H1 (cell line): ENCODE measurements around the gene USP37. TPM values are rescaled to one million over a fixed set of nuclear protein-coding genes. Genes with fewer than 3 reads are reported as not detected.

Source experiments
- SIN3A ChIP-seq, 2 experiments: IDR thresholded peaks in 1 of 2; conservative IDR thresholded peaks in 1 of 2; 2 replicates each; pipeline ENCODE4 v1.6.1; 2011 to 2012; ENCODE audit warnings: low read length in 2 of 2, improper control_type of control experiment in 1 of 2, low read depth in 1 of 2, mild to moderate bottlenecking in 1 of 2
- ZNF274 ChIP-seq: IDR thresholded peaks from 2 replicates; pipeline ENCODE4 v1.7.0; 2012; ENCODE audit warnings: low read length, borderline replicate concordance; ENCODE audit errors: extremely low read depth
- polyA plus RNA-seq, 7 experiments: library from polyadenylated mRNA; depleted of rRNA in 3 of 7; stranded (reverse) in 5 of 7; unstranded in 2 of 7; fragments of >200 nt in 5 of 7; fragments of 200-250 nt in 2 of 7; gene quantifications; 1 replicate in 5 of 7; 2 replicates in 1 of 7; 4 replicates in 1 of 7; pipeline versions ENCODE4 v1.2.1 to v1.2.3, GENCODE V29; 2011 to 2013; ENCODE audit warnings: missing spikeins in 2 of 7, mixed read lengths in 2 of 7
- total RNA-seq: library from RNA; stranded (reverse); fragmentation: NEBNext Ultra II Directional; extraction: Animal tissue kit (Norgen Biotek cat#: 25700); gene quantifications from 2 replicates; pipeline ENCODE4 v1.2.1, GENCODE V29; 2021

USP37 gene
- total and polyA plus RNA-seq, 2 of the 8 experiments (the other 6 are each of a cell fraction or from before 2014, with no cell fraction given) = 3.8 to 29.1 TPM

GRCh38 chr2:218418321-218418716 lies 149.8 kb downstream of the USP37 start (continued):
- no peak for TF ChIP-seq SIN3A (conservative IDR thresholded peaks at IDR 0.05 in 1 of 2, IDR thresholded peaks at IDR 0.05 in 1 of 2; ENCODE audit: low read depth in 1 of 2, low read length in 2 of 2)
- no peak for TF ChIP-seq ZNF274
